ENCODE measurements around the gene C5orf34. TPM values are rescaled to one million over a fixed set of nuclear protein-coding genes. Genes with fewer than 3 reads are reported as not detected.

The C5orf34 gene
- 4.4 TPM for total RNA-seq

GRCh38 chr5:43514816-43515677, at the start of gene C5orf34:
Gene C5orf34, minus strand, starts transcription at chr5:43515148. Its CDS starts 5,809 bp downstream, at chr5:43509339.

GRCh38 chr5:43556857-43557542, 42.1 kb upstream of the C5orf34 start, which contains the start of gene PAIP1:
Gene PAIP1, minus strand, starts transcription at chr5:43557077. Its CDS starts 231 bp downstream, at chr5:43556846.

GRCh38 chr5:43483298-43484105, 31.4 kb downstream of the C5orf34 start, which contains the start of gene TMEM267:
Gene TMEM267, minus strand, starts transcription at chr5:43483865. Its CDS starts 29,896 bp downstream, at chr5:43453969.

Other genes starting within 250 kb of the C5orf34 start
- 138 TPM for gene HMGCS1, start 201.7 kb downstream of the C5orf34 start, total RNA-seq
- gene CCL28, start 102.8 kb downstream of the C5orf34 start, total RNA-seq, result 13.4 TPM
- 16.1 TPM for gene TMEM267, start 31.3 kb downstream of the C5orf34 start, total RNA-seq
- 131 TPM for gene PAIP1, start 41.9 kb upstream of the C5orf34 start, total RNA-seq
- 112 TPM for gene NNT, start 88.0 kb upstream of the C5orf34 start, total RNA-seq

Data from camera-type eye (tissue), 1 donor.